Neural progenitor cell (in vitro differentiated cells): Measurements from ENCODE around the gene PHRF1.

Source experiments
- EZH2 ChIP-seq: fragments of 200-600 bp; sonication (generic); IDR thresholded peaks from 2 replicates; pipeline ENCODE4 v1.6.1; 2017; ENCODE audit warnings: antibody characterized with exemption, mild to moderate bottlenecking, moderate library complexity
- EZH2phosphoT487 ChIP-seq: fragments of 200-600 bp; sonication (generic); IDR thresholded peaks from 2 replicates; pipeline ENCODE4 v1.6.1; 2017; ENCODE audit warnings: antibody characterized with exemption
- TF ChIP-seq, protein P1 (sequence below): fragments of 200-600 bp; sonication (generic); IDR thresholded peaks from 2 replicates; pipeline ENCODE4 v1.5.1; 2017; ENCODE audit warnings: antibody characterized with exemption, mild to moderate bottlenecking

DNA sequence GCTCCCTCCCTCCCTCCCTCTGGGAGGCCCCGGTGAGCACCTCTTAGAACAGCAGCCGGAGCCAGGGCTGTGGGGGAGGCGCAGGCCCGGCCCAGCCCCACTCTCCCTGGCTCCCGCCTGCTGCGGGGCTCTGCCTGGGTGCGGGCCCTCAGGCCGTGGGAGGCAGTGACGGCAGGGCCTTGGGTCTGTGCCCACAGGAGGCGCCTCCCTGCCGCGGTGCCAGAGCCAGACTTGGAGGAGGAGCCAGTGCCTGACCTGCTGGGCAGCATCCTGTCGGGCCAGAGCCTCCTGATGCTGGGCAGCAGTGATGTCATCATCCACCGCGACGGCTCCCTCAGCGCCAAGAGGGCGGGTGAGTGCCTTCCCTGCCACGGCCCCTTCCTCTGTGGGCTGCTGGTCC, 30.0 kb downstream of the PHRF1 start:
- TF ChIP-seq EZH2 (no peak), EZH2phosphoT487 (no peak)
- TF ChIP-seq, protein P1, sequence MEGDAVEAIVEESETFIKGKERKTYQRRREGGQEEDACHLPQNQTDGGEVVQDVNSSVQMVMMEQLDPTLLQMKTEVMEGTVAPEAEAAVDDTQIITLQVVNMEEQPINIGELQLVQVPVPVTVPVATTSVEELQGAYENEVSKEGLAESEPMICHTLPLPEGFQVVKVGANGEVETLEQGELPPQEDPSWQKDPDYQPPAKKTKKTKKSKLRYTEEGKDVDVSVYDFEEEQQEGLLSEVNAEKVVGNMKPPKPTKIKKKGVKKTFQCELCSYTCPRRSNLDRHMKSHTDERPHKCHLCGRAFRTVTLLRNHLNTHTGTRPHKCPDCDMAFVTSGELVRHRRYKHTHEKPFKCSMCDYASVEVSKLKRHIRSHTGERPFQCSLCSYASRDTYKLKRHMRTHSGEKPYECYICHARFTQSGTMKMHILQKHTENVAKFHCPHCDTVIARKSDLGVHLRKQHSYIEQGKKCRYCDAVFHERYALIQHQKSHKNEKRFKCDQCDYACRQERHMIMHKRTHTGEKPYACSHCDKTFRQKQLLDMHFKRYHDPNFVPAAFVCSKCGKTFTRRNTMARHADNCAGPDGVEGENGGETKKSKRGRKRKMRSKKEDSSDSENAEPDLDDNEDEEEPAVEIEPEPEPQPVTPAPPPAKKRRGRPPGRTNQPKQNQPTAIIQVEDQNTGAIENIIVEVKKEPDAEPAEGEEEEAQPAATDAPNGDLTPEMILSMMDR: no peak
